ENCODE data around the gene BCL6.

BCL6 gene

GRCh38 chr3:187679638-187680396, 65.5 kb downstream of the BCL6 start:
- TF ChIP-seq POLR2A (IDR thresholded peaks at IDR 0.05; ENCODE audit: low read depth, low read length) = no peak
- TF ChIP-seq POLR2AphosphoS5 (IDR thresholded peaks at IDR 0.05; ENCODE audit: low read depth, low read length) = no peak
- no peak for TF ChIP-seq TAF1 (IDR thresholded peaks at IDR 0.05; ENCODE audit: borderline replicate concordance, low read depth, low read length)
- DNase-seq (ENCODE audit: insufficient read length) (peak; percentile 27), FAIRE-seq (peak; percentile 51)

DNA sequence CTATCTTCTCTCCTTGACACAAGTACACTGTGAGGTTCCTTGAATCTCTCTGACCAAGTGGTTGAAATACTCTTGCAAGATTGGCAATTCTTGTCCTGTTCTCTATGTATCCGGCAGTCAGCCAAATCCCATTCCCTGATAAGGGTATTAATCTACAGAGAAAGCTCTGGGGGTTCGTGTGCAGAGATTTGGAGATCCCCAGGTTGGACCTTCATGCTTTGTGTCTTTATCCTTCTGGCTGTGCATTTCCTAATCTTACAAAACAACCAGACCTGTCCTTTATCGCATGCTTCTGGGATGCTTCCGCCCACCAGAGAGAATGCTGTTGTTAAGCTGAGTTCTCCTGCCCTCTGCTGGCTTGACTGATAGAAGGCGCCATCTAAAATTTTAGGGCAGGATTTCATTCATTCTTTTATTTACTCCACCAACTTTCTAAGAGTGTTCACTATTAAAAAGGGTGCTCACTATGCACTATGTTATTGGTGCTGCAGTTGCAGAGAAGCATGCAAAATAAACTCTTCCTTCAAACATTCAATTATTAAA, 66.5 kb downstream of the BCL6 start:
- FAIRE-seq = peak; percentile 33
- TF ChIP-seq POLR2AphosphoS5 (IDR thresholded peaks at IDR 0.05; ENCODE audit: low read depth, low read length) = no peak
- no peak for DNase-seq (ENCODE audit: insufficient read length)

GRCh38 chr3:187677604-187678003, 67.7 kb downstream of the BCL6 start:
- DNase-seq (ENCODE audit: insufficient read length) (no peak), FAIRE-seq (no peak)
- no peak for TF ChIP-seq POLR2AphosphoS5 (IDR thresholded peaks at IDR 0.05; ENCODE audit: low read depth, low read length)
- no peak for TF ChIP-seq TAF1 (IDR thresholded peaks at IDR 0.05; ENCODE audit: borderline replicate concordance, low read depth, low read length)
- no peak for TF ChIP-seq POLR2A (IDR thresholded peaks at IDR 0.05; ENCODE audit: low read depth, low read length)

- FAIRE-seq (no peak), DNase-seq (ENCODE audit: insufficient read length) (no peak)
- TF ChIP-seq TAF1 (IDR thresholded peaks at IDR 0.05; ENCODE audit: borderline replicate concordance, low read depth, low read length) (no peak), POLR2A (IDR thresholded peaks at IDR 0.05; ENCODE audit: low read depth, low read length) (no peak), POLR2AphosphoS5 (IDR thresholded peaks at IDR 0.05; ENCODE audit: low read depth, low read length) (no peak)
Observed at GRCh38 chr3:187673012-187673411, 72.3 kb downstream of the BCL6 start.

Data from GM12892 (cell line).